ENCODE measurements around the gene RTCA. TPM values are rescaled to one million over a fixed set of nuclear protein-coding genes. Genes with fewer than 3 reads are reported as not detected.
A peak's percentile ranks its signal among the peaks of the same experiment; 100 is the strongest.

Gene RTCA
- 10 to 100 TPM; 19.0 to 53.8 (median 34.2) TPM for total RNA-seq
- 10 to 100 TPM; 20.5 to 61.2 (median 21.4) TPM for polyA plus RNA-seq
- long read RNA-seq, donor 1, transcript RTCA-203 (11 exons, 2,535 nt) = major isoform, 30 of 56 reads
- long read RNA-seq, donor 1, partial matches to known transcripts = 24 of 56 reads
- long read RNA-seq, donor 1, other reads (novel, unspliced or antisense) = 0 of 56 reads
- long read RNA-seq, donor 2, transcript RTCA-203 (11 exons, 2,535 nt) = major isoform, 9 of 29 reads
- long read RNA-seq, donor 2, partial matches to known transcripts = 20 of 29 reads
- long read RNA-seq, donor 2, other reads (novel, unspliced or antisense) = 0 of 29 reads
- long read RNA-seq, donor 3, transcript RTCA-203 (11 exons, 2,535 nt) = major isoform, 16 of 38 reads
- long read RNA-seq, donor 3, partial matches to known transcripts = 21 of 38 reads
- long read RNA-seq, donor 3, other reads (novel, unspliced or antisense) = 0 of 38 reads
- long read RNA-seq, donor 4, transcript RTCA-203 (11 exons, 2,535 nt) = major isoform, 23 of 29 reads
- long read RNA-seq, donor 4, partial matches to known transcripts = 2 of 29 reads
- long read RNA-seq, donor 4, other reads (novel, unspliced or antisense) = 2 of 29 reads
- long read RNA-seq, donor 5, transcript RTCA-203 (11 exons, 2,535 nt) = major isoform, 43 of 54 reads
- long read RNA-seq, donor 5, partial matches to known transcripts = 1 of 54 reads
- long read RNA-seq, donor 5, other reads (novel, unspliced or antisense) = 8 of 54 reads
- long read RNA-seq, donor 6, transcript RTCA-203 (11 exons, 2,535 nt) = major isoform, 9 of 13 reads
- long read RNA-seq, donor 6, partial matches to known transcripts = 0 of 13 reads
- long read RNA-seq, donor 6, other reads (novel, unspliced or antisense) = 3 of 13 reads
- long read RNA-seq, donor 7, transcript RTCA-203 (11 exons, 2,535 nt) = major isoform, 7 of 18 reads
- long read RNA-seq, donor 7, partial matches to known transcripts = 11 of 18 reads
- long read RNA-seq, donor 7, other reads (novel, unspliced or antisense) = 0 of 18 reads
- long read RNA-seq, donor 8, transcript RTCA-203 (11 exons, 2,535 nt) = major isoform, 22 of 35 reads
- long read RNA-seq, donor 8, partial matches to known transcripts = 13 of 35 reads
- long read RNA-seq, donor 8, other reads (novel, unspliced or antisense) = 0 of 35 reads
- long read RNA-seq, donor 9, transcript RTCA-203 (11 exons, 2,535 nt) = major isoform, 7 of 13 reads
- long read RNA-seq, donor 9, partial matches to known transcripts = 6 of 13 reads
- long read RNA-seq, donor 9, other reads (novel, unspliced or antisense) = 0 of 13 reads
- long read RNA-seq, donor 10, transcript RTCA-203 (11 exons, 2,535 nt) = major isoform, 8 of 8 reads
- long read RNA-seq, donor 10, partial matches to known transcripts = 0 of 8 reads
- long read RNA-seq, donor 10, other reads (novel, unspliced or antisense) = 0 of 8 reads

DNA sequence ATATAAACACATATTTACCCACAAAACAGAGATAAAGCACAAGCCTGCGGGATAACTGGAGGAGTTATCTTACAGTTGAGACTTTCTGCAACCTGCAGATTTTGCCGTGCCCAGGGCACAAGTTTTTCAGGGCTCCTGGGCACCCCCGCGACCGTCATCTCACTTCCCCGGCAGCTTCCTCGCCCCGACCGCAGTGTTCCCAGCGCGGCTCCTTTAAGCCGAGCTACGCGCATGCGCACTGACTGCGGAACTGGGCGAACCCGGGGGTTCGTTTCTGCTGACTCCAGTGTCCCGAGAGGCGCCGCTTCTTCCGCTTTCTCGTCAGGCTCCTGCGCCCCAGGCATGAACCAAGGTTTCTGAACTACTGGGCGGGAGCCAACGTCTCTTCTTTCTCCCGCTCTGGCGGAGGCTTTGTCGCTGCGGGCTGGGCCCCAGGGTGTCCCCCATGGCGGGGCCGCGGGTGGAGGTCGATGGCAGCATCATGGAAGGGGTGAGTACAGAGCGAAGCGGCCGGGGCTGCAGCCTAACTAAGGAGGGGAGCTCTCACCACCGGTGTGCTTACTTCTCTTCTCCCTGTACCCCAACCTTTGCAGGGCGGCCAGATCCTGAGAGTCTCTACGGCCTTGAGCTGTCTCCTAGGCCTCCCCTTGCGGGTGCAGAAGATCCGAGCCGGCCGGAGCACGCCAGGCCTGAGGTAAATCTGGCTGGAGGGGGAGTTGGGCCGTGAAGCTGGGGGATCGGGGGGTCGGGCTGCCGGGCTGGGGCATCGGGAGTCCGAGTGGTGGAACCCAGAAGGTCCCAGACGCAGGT, at the start of gene RTCA:
TSS of gene RTCA (plus strand) at position 286 of the 810 bp plus-strand sequence. CDS start at position 446, 160 bp downstream.
- peak; percentile 95 to 98 (median 97) for DNase-seq
- H3K27me3 ChIP-seq = no peaks in the 10 kb centered on the region
- H3K27ac ChIP-seq = peak within 1 kb of the TSS; percentile 48 to 81 (median 73)
- 0% methylated on average over 6 to 53 of the region's 53 CpGs for WGBS, 4 donors
- H3K4me3 ChIP-seq = peak within 1 kb of the TSS; percentile 60 to 89 (median 82)
- no peaks in the 10 kb centered on the region for H3K9me3 ChIP-seq (replicated peaks in 1 of 3)
- peaks cover 16 to 32% of the 10 kb centered on the region in 2 donors for H3K4me1 ChIP-seq (replicated peaks in 1 of 2)
- H3K36me3 ChIP-seq (replicated peaks in 1 of 2) = peaks cover 0 to 35% of the 10 kb centered on the region in 2 donors
- intact Hi-C loops (cut with DNase I) = no loop called here
- TF ChIP-seq, protein P1, sequence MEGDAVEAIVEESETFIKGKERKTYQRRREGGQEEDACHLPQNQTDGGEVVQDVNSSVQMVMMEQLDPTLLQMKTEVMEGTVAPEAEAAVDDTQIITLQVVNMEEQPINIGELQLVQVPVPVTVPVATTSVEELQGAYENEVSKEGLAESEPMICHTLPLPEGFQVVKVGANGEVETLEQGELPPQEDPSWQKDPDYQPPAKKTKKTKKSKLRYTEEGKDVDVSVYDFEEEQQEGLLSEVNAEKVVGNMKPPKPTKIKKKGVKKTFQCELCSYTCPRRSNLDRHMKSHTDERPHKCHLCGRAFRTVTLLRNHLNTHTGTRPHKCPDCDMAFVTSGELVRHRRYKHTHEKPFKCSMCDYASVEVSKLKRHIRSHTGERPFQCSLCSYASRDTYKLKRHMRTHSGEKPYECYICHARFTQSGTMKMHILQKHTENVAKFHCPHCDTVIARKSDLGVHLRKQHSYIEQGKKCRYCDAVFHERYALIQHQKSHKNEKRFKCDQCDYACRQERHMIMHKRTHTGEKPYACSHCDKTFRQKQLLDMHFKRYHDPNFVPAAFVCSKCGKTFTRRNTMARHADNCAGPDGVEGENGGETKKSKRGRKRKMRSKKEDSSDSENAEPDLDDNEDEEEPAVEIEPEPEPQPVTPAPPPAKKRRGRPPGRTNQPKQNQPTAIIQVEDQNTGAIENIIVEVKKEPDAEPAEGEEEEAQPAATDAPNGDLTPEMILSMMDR (IDR thresholded peaks at IDR 0.05) = no peak
- TF ChIP-seq POLR2A (IDR thresholded peaks at IDR 0.05) = peak; percentile 39 to 87

DNA sequence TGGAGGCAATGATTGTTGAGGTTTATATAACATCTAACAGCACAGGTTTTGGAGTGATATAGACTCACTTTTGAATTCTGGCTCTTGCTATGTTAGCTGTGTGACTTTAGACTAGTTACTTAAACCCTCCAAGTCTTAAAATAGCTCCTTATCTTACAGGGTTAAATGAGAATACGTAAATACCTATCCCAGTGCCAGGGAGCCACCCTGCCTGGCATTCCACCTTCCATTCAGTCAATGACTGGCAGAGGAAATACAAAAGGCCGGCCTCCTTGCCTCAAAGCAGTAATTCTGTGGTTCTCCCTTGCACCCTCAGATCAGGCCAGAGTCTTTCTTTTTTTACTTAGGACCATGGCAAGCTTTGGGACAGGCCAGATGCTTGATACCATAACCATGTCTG, 48.2 kb upstream of the RTCA start:
- TF ChIP-seq, protein P1 (IDR thresholded peaks at IDR 0.05) = no peak
- Histone ChIP-seq H3K36me3 (replicated peaks in 1 of 2) (peaks cover 0 to 43% of the 10 kb centered on the region in 2 donors), H3K27me3 (no peaks in the 10 kb centered on the region), H3K27ac (no peak overlapping the region), H3K9me3 (replicated peaks in 1 of 3) (peaks cover 0 to 5% (median 0%) of the 10 kb centered on the region in 3 donors), H3K4me3 (no peak overlapping the region), H3K4me1 (replicated peaks in 1 of 2) (no peaks in the 10 kb centered on the region)
- 61 to 83% (median 76%) methylated on average over 2 of the region's 2 CpGs for WGBS, 4 donors
- DNase-seq = no peak
- intact Hi-C loops (cut with DNase I) = no loop called here

DNA sequence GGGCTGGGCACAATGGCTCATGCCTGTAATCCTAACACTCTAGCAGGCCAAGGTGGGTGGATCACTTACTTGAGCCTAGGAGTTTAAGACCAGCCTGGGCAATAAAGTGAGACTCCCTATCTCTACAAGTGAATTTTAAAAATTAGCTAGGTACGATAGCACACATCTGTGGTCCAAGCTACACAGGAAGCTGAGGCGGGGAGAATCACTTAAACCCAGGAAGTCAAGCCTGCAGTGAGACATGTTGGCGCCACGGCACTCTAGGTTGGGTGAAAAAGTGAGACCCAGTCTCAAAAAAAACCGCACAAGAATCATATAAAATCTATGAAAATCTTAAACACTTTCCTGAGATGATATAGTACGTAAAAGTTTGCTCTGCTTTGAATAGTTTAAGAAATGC, 46.6 kb upstream of the RTCA start:
- H3K27me3 ChIP-seq = no peaks in the 10 kb centered on the region
- H3K9me3 ChIP-seq (replicated peaks in 1 of 3) = peaks cover 0 to 5% (median 0%) of the 10 kb centered on the region in 3 donors
- peaks cover 0 to 28% of the 10 kb centered on the region in 2 donors for H3K36me3 ChIP-seq (replicated peaks in 1 of 2)
- H3K4me3 ChIP-seq = no peak overlapping the region
- H3K27ac ChIP-seq = no peak overlapping the region
- intact Hi-C loops (cut with DNase I) = no loop called here
- no peaks in the 10 kb centered on the region for H3K4me1 ChIP-seq (replicated peaks in 1 of 2)
- 79 to 94% (median 87%) methylated on average over 5 to 6 of the region's 6 CpGs for WGBS, 4 donors
- no peak for TF ChIP-seq POLR2A (IDR thresholded peaks at IDR 0.05)
- TF ChIP-seq, protein P1 (IDR thresholded peaks at IDR 0.05) = no peak
- DNase-seq = no peak

All from adrenal gland (tissue), 19 donors.